Body of pancreas (tissue), 4 donors: Measurements from ENCODE around the gene WWOX.

ENCODE experiments used
- POLR2A ChIP-seq, 3 donors: fragments of 450-650 bp; IDR thresholded peaks; one replicate each; pipeline ENCODE4 v1.6.1; 2016; ENCODE audit warnings: antibody characterized with exemption in 3 of 3, mild to moderate bottlenecking in 2 of 3
- TF ChIP-seq, protein P1 (sequence below), 7 experiments: fragments of 450-650 bp in 4 of 7; fragments of 200-600 bp in 3 of 7; sonication (generic) in 3 of 7; IDR thresholded peaks; one replicate each; pipeline ENCODE4 v1.5.1; 2016 to 2019; ENCODE audit warnings: antibody characterized with exemption in 7 of 7

- TF ChIP-seq POLR2A (IDR thresholded peaks at IDR 0.05) = no peak
- TF ChIP-seq, protein P1, sequence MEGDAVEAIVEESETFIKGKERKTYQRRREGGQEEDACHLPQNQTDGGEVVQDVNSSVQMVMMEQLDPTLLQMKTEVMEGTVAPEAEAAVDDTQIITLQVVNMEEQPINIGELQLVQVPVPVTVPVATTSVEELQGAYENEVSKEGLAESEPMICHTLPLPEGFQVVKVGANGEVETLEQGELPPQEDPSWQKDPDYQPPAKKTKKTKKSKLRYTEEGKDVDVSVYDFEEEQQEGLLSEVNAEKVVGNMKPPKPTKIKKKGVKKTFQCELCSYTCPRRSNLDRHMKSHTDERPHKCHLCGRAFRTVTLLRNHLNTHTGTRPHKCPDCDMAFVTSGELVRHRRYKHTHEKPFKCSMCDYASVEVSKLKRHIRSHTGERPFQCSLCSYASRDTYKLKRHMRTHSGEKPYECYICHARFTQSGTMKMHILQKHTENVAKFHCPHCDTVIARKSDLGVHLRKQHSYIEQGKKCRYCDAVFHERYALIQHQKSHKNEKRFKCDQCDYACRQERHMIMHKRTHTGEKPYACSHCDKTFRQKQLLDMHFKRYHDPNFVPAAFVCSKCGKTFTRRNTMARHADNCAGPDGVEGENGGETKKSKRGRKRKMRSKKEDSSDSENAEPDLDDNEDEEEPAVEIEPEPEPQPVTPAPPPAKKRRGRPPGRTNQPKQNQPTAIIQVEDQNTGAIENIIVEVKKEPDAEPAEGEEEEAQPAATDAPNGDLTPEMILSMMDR (IDR thresholded peaks at IDR 0.05) = no peak
These were observed 428.8 kb downstream of the WWOX start for GRCh38 chr16:78528265-78528664.
